Cerebellar cortex (tissue), 1 donor: ENCODE data around the gene SLC25A47.
"Not testable (repeated sequence)": the region's sequence is repeated elsewhere in the genome, so short reads cannot be mapped to it uniquely, and the experiment has no call there.

Experiments
- DNase-seq: peaks from one replicate; pipeline ENCODE4 v3.0.0-alpha.2; 2015; ENCODE audit warnings: low spot score

SLC25A47 gene

GRCh38 chr14:100306101-100306997 is 16.8 kb upstream of the SLC25A47 start, which contains the start of gene SLC25A29:
Gene SLC25A29, minus strand, starts transcription at chr14:100306444. Its CDS starts 212 bp downstream, at chr14:100306232.
- DNase-seq, result peak; percentile 86

- DNase-seq, result no peak
These were observed 16.0 kb upstream of the SLC25A47 start for GRCh38 chr14:100306998-100307765.

- peak; percentile 40 for DNase-seq
These were observed 15.2 kb upstream of the SLC25A47 start for GRCh38 chr14:100307766-100308426.

- DNase-seq, result not testable (repeated sequence)
These were observed 14.7 kb upstream of the SLC25A47 start for GRCh38 chr14:100308427-100308792.

GRCh38 chr14:100309028-100309737 is 14.0 kb upstream of the SLC25A47 start:
- DNase-seq, result no peak

GRCh38 chr14:100312110-100312876 is 10.8 kb upstream of the SLC25A47 start:
- not testable (repeated sequence) for DNase-seq

- DNase-seq, result no peak
These were observed 10.2 kb upstream of the SLC25A47 start for GRCh38 chr14:100312877-100313400.

- DNase-seq, result no peak
These were observed 9.5 kb upstream of the SLC25A47 start for GRCh38 chr14:100313464-100314230.

- no peak for DNase-seq
These were observed 8.4 kb upstream of the SLC25A47 start for GRCh38 chr14:100314724-100315123.

GRCh38 chr14:100317389-100317788 is 5.8 kb upstream of the SLC25A47 start:
- DNase-seq, result no peak

- no peak for DNase-seq
These were observed 5.0 kb upstream of the SLC25A47 start for GRCh38 chr14:100317912-100318808.

GRCh38 chr14:100320157-100320856 is 2.8 kb upstream of the SLC25A47 start:
- DNase-seq, result no peak

GRCh38 chr14:100321473-100322137 is 1.5 kb upstream of the SLC25A47 start:
- no peak for DNase-seq

GRCh38 chr14:100322138-100322957 is 791 bp upstream of the SLC25A47 start:
- DNase-seq, result no peak

GRCh38 chr14:100323942-100324307 is 786 bp downstream of the SLC25A47 start:
- DNase-seq, result no peak

- DNase-seq, result no peak
These were observed 2.1 kb downstream of the SLC25A47 start for GRCh38 chr14:100325231-100325632.

GRCh38 chr14:100325958-100326357 is 2.8 kb downstream of the SLC25A47 start:
- no peak for DNase-seq
